Measurements from ENCODE around the gene SOX5. TPM values are rescaled to one million over a fixed set of nuclear protein-coding genes. Genes with fewer than 3 reads are reported as not detected.

SOX5 gene
- total and polyA plus RNA-seq, 9 of the 15 experiments (the other 6 are each of a cell fraction or from before 2014, with no cell fraction given), result 8.3 to 16.5 (median 11.9) TPM

GRCh38 chr12:23559268-23559753, 390.2 kb downstream of the SOX5 start (continued):
- TF ChIP-seq IRF1 (CRISPR knock-in tag; IDR thresholded peaks at IDR 0.05; ENCODE audit: borderline replicate concordance), result no peak
- peak; percentile 98 for TF ChIP-seq SOX6 (IDR thresholded peaks at IDR 0.05)

GRCh38 chr12:23556661-23557060, 392.8 kb downstream of the SOX5 start:
- CTCF ChIA-PET (ENCODE audit: low intra/inter-chr PET ratio), result no interaction called here
- Histone ChIP-seq H3K36me3 (ENCODE audit: control insufficient read depth, insufficient read depth, low read length) (peaks cover 17% of the 10 kb centered on the region), H3K4me2 (ENCODE audit: insufficient read depth, low read length) (peak overlapping the region; percentile 26; the same call in 1 of the 2 replicates), H3K4me1 (replicated peaks in 1 of 2; ENCODE audit: control insufficient read depth in 2 of 2, insufficient read depth in 2 of 2, low read length in 2 of 2) (peaks cover 3 to 46% of the 10 kb centered on the region in 2 experiments; a peak in 3 of 5 replicates), H3K9ac (ENCODE audit: insufficient read depth in 1 of 2, low read depth in 2 of 2, low read length in 2 of 2) (peak overlapping the region in 1 of 2 experiments; percentile 75; a peak in 2 of 4 replicates), H2AFZ (ENCODE audit: low read depth, low read length) (peak overlapping the region; percentile 50; the same call in 1 of the 2 replicates), H3K9me3 (replicated peaks; ENCODE audit: control insufficient read depth, insufficient read depth, low read depth, low read length) (no peaks in the 10 kb centered on the region; the same call in 1 of the 2 replicates), H3K27ac (ENCODE audit: extremely low read depth, low read depth, low read length) (peak overlapping the region; percentile 85), H3K9me1 (ENCODE audit: control insufficient read depth, insufficient read depth, low read length) (no peaks in the 10 kb centered on the region), H3K27me3 (ENCODE audit: control insufficient read depth in 2 of 2, insufficient read depth in 2 of 2, low read length in 2 of 2) (no peaks in the 10 kb centered on the region), H4K20me1 (replicated peaks; ENCODE audit: control insufficient read depth, insufficient read depth, low read length) (no peaks in the 10 kb centered on the region), H3K4me3 (no peak overlapping the region), H3K79me2 (ENCODE audit: control insufficient read depth, insufficient read depth, low read length) (peaks cover 30% of the 10 kb centered on the region; the same call in 2 of the 3 replicates)
- FAIRE-seq (peak; percentile 91), DNase-seq (ENCODE audit: extremely low read depth in 1 of 4, low spot score in 3 of 4) (peak in 3 of 4 experiments; percentile 21 to 77 (median 54)), ATAC-seq (peak; percentile 69)
- under 1% methylated on average over 5 of the region's 5 CpGs for WGBS (ENCODE audit: insufficient coverage, low coverage, missing lambda C conversion rate)
- BruUV-seq (replicated peaks), result no TSS peak
- in situ Hi-C loops (cut with MboI), result no loop called here
- intact Hi-C loops (cut with micrococcal nuclease), result loop anchor here (2.0 kb wide), 1 partner anchor 164 kb away; no protein-coding TSS in a partner anchor
- POLR2A ChIA-PET, result interaction anchor here (0.7 kb wide), 1 partner anchor 514 kb away, joined by 3 read pairs; no protein-coding TSS in a partner anchor
- TF ChIP-seq DPF2 (IDR thresholded peaks at IDR 0.05), result 0 out of 2 replicates have a peak, but pooled peaks have one; percentile 50
- TF ChIP-seq CBX3 (IDR thresholded peaks at IDR 0.05; ENCODE audit: borderline replicate concordance in 1 of 2, low read length in 2 of 2), result peak in 1 of 2 experiments; percentile 32; a peak in 1 of 3 replicates
- TF ChIP-seq HDAC1 (IDR thresholded peaks at IDR 0.05), result 0 out of 4 replicates have a peak, but pooled peaks of 1 of the 2 experiments have one; percentile 30
- no peak for TF ChIP-seq TRIM25 (IDR thresholded peaks at IDR 0.05; ENCODE audit: borderline replicate concordance)
- no peak for TF ChIP-seq ZNF134 (CRISPR knock-in tag; conservative IDR thresholded peaks at IDR 0.05)
- peak; percentile 8 for TF ChIP-seq TAF9B (IDR thresholded peaks at IDR 0.05; ENCODE audit: partially characterized antibody)
- TF ChIP-seq MAZ (CRISPR knock-in tag; conservative IDR thresholded peaks at IDR 0.05 in 1 of 2, IDR thresholded peaks at IDR 0.05 in 1 of 2), result 0 out of 4 replicates have a peak, but pooled peaks of 1 of the 2 experiments have one; percentile 11
- TF ChIP-seq CAMTA2 (CRISPR knock-in tag; conservative IDR thresholded peaks at IDR 0.05), result no peak
- TF ChIP-seq RBM17 (IDR thresholded peaks at IDR 0.05; ENCODE audit: borderline replicate concordance, low read depth, low read length), result no peak
- TF ChIP-seq ZNF398 (CRISPR knock-in tag; IDR thresholded peaks at IDR 0.05), result no peak
- TF ChIP-seq KDM1A (IDR thresholded peaks at IDR 0.05), result peak; percentile 23 to 44; a peak in 1 of 4 replicates
- peak; percentile 88 for TF ChIP-seq MEIS2 (IDR thresholded peaks at IDR 0.05; ENCODE audit: partially characterized antibody)
- TF ChIP-seq CXXC5 (CRISPR knock-in tag; IDR thresholded peaks at IDR 0.05), result peak; percentile 45; the same call in 1 of the 2 replicates
- peak; percentile 86; the same call in 1 of the 2 replicates for TF ChIP-seq DMBX1 (CRISPR knock-in tag; IDR thresholded peaks at IDR 0.05; ENCODE audit: borderline replicate concordance)
- no peak for TF ChIP-seq ZNF444 (CRISPR knock-in tag; IDR thresholded peaks at IDR 0.05)
